ENCODE data around the gene DMXL2.

Gene DMXL2

GRCh38 chr15:51403946-51404695 is 218.4 kb downstream of the DMXL2 start:
- H4K8ac ChIP-seq (ENCODE audit: low read length): no peak overlapping the region
- no peaks in the 10 kb centered on the region for H3K9me3 ChIP-seq (ENCODE audit: control insufficient read depth, low read length)
- H2BK15ac ChIP-seq (ENCODE audit: low read depth, poor library complexity, severe bottlenecking): no peak overlapping the region
- H3K14ac ChIP-seq (ENCODE audit: low read length in 2 of 2): no peak overlapping the region
- WGBS: 94% methylated on average over 9 of the region's 9 CpGs
- H3K4me3 ChIP-seq (ENCODE audit: insufficient read depth in 1 of 2, low read depth in 1 of 2, low read length in 2 of 2): no peak overlapping the region
- no peak overlapping the region for H4K91ac ChIP-seq (ENCODE audit: low read length)
- H2AFZ ChIP-seq (ENCODE audit: low read depth, low read length): no peak overlapping the region
- no peak for DNase-seq
- peaks cover 17 to 18% of the 10 kb centered on the region in 2 experiments for H3K27me3 ChIP-seq (ENCODE audit: control insufficient read depth in 1 of 2, insufficient read depth in 1 of 2, low read length in 2 of 2)
- no peak overlapping the region for H2BK120ac ChIP-seq (ENCODE audit: low read depth, low read length)
- no peak overlapping the region for H2BK12ac ChIP-seq (ENCODE audit: low read length in 2 of 2)
- no peak overlapping the region for H3K4me2 ChIP-seq (ENCODE audit: low read length, poor library complexity, severe bottlenecking)
- H3K79me1 ChIP-seq (replicated peaks; ENCODE audit: low read length, poor library complexity, severe bottlenecking): no peaks in the 10 kb centered on the region
- H3K23ac ChIP-seq (ENCODE audit: low read length in 2 of 2): no peak overlapping the region
- H3K27ac ChIP-seq (ENCODE audit: low read length, poor library complexity, severe bottlenecking): no peak overlapping the region
- no peak overlapping the region for H3K9ac ChIP-seq (ENCODE audit: low read length)
- H3K18ac ChIP-seq (ENCODE audit: low read depth in 1 of 2, low read length in 2 of 2): no peak overlapping the region
- no peaks in the 10 kb centered on the region for H3K36me3 ChIP-seq (ENCODE audit: control insufficient read depth in 1 of 2, insufficient read depth in 2 of 2, low read depth in 1 of 2, low read length in 2 of 2)
- no peak overlapping the region for H3K4ac ChIP-seq (ENCODE audit: low read depth in 1 of 2, low read length in 2 of 2)
- no peak overlapping the region for H2AK5ac ChIP-seq (ENCODE audit: low read length, severe bottlenecking)
- H3K4me1 ChIP-seq (ENCODE audit: control insufficient read depth, insufficient read depth, low read depth, low read length): peaks cover 2% of the 10 kb centered on the region
- H2BK5ac ChIP-seq (ENCODE audit: low read depth, low read length, poor library complexity, severe bottlenecking): no peak overlapping the region

DNA sequence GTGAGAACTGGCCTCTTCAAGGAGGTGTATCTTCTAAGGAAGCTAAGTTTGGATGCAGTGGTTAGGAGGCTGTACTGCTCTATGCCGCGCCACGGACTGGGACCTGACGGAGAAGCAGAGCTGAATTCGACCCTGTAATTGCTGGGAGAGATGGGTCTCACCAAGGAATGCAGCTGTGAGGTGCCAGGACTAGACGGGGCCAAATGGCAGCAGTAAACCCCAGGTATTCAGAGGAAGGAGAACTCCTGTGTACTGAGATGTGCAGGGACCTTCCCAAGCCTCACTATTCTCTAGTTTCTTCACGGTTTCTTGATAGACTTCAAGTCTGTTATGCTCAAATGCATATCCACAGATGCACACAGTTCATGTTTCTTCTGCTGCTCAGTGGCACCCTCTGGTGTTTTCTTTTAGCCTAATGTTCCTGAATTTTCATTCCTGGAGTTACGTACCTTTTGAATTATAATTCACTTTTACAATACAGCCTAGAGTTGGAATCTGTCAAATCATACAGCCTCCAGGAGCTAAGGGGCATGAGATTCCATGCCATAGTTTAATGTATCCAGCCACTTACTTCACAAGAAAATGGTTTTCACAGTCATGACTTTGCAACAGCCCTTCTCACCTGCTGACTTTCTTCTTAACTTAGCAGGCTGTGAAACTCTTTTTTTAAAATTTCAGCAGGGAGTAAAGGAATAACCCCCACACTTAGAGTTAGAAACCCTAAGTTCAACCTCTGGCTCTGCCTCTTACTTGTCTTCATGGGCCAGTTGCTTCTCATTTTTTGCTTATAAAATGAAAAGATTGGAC is 219.3 kb downstream of the DMXL2 start:
- Histone ChIP-seq H3K27me3 (ENCODE audit: control insufficient read depth in 1 of 2, insufficient read depth in 1 of 2, low read length in 2 of 2) (peaks cover 25 to 27% of the 10 kb centered on the region in 2 experiments), H3K4me1 (ENCODE audit: control insufficient read depth, insufficient read depth, low read depth, low read length) (peaks cover 2% of the 10 kb centered on the region), H3K4me2 (ENCODE audit: low read length, poor library complexity, severe bottlenecking) (no peak overlapping the region), H2AK5ac (ENCODE audit: low read length, severe bottlenecking) (no peak overlapping the region), H2BK15ac (ENCODE audit: low read depth, poor library complexity, severe bottlenecking) (no peak overlapping the region), H4K8ac (ENCODE audit: low read length) (no peak overlapping the region), H3K18ac (ENCODE audit: low read depth in 1 of 2, low read length in 2 of 2) (no peak overlapping the region), H3K9ac (ENCODE audit: low read length) (no peak overlapping the region), H3K23ac (ENCODE audit: low read length in 2 of 2) (no peak overlapping the region), H3K9me3 (ENCODE audit: control insufficient read depth, low read length) (no peaks in the 10 kb centered on the region), H3K79me1 (replicated peaks; ENCODE audit: low read length, poor library complexity, severe bottlenecking) (no peaks in the 10 kb centered on the region), H2BK12ac (ENCODE audit: low read length in 2 of 2) (peak overlapping the region in 1 of 2 experiments; percentile 21), H2AFZ (ENCODE audit: low read depth, low read length) (no peak overlapping the region), H3K27ac (ENCODE audit: low read length, poor library complexity, severe bottlenecking) (no peak overlapping the region), H3K36me3 (ENCODE audit: control insufficient read depth in 1 of 2, insufficient read depth in 2 of 2, low read depth in 1 of 2, low read length in 2 of 2) (no peaks in the 10 kb centered on the region), H3K14ac (ENCODE audit: low read length in 2 of 2) (no peak overlapping the region), H3K4ac (ENCODE audit: low read depth in 1 of 2, low read length in 2 of 2) (no peak overlapping the region), H2BK120ac (ENCODE audit: low read depth, low read length) (no peak overlapping the region), H2BK5ac (ENCODE audit: low read depth, low read length, poor library complexity, severe bottlenecking) (no peak overlapping the region), H4K91ac (ENCODE audit: low read length) (no peak overlapping the region), H3K4me3 (ENCODE audit: insufficient read depth in 1 of 2, low read depth in 1 of 2, low read length in 2 of 2) (no peak overlapping the region)
- 86% methylated on average over 8 of the region's 8 CpGs for WGBS
- DNase-seq: peak; percentile 54

GRCh38 chr15:51401872-51402517 is 220.6 kb downstream of the DMXL2 start:
- Histone ChIP-seq H3K4ac (ENCODE audit: low read depth in 1 of 2, low read length in 2 of 2) (no peak overlapping the region), H3K14ac (ENCODE audit: low read length in 2 of 2) (no peak overlapping the region), H3K27me3 (ENCODE audit: control insufficient read depth in 1 of 2, insufficient read depth in 1 of 2, low read length in 2 of 2) (peaks cover 38% of the 10 kb centered on the region in 2 experiments), H2BK15ac (ENCODE audit: low read depth, poor library complexity, severe bottlenecking) (no peak overlapping the region), H2AFZ (ENCODE audit: low read depth, low read length) (no peak overlapping the region), H3K4me2 (ENCODE audit: low read length, poor library complexity, severe bottlenecking) (no peak overlapping the region), H3K9ac (ENCODE audit: low read length) (no peak overlapping the region), H2BK5ac (ENCODE audit: low read depth, low read length, poor library complexity, severe bottlenecking) (no peak overlapping the region), H2AK5ac (ENCODE audit: low read length, severe bottlenecking) (no peak overlapping the region), H3K27ac (ENCODE audit: low read length, poor library complexity, severe bottlenecking) (no peak overlapping the region), H3K18ac (ENCODE audit: low read depth in 1 of 2, low read length in 2 of 2) (no peak overlapping the region), H3K23ac (ENCODE audit: low read length in 2 of 2) (no peak overlapping the region), H4K91ac (ENCODE audit: low read length) (no peak overlapping the region), H2BK120ac (ENCODE audit: low read depth, low read length) (no peak overlapping the region), H3K79me1 (replicated peaks; ENCODE audit: low read length, poor library complexity, severe bottlenecking) (no peaks in the 10 kb centered on the region), H3K4me3 (ENCODE audit: insufficient read depth in 1 of 2, low read depth in 1 of 2, low read length in 2 of 2) (no peak overlapping the region), H2BK12ac (ENCODE audit: low read length in 2 of 2) (no peak overlapping the region), H3K36me3 (ENCODE audit: control insufficient read depth in 1 of 2, insufficient read depth in 2 of 2, low read depth in 1 of 2, low read length in 2 of 2) (no peaks in the 10 kb centered on the region), H4K8ac (ENCODE audit: low read length) (no peak overlapping the region), H3K9me3 (ENCODE audit: control insufficient read depth, low read length) (no peaks in the 10 kb centered on the region), H3K4me1 (ENCODE audit: control insufficient read depth, insufficient read depth, low read depth, low read length) (peaks cover 2% of the 10 kb centered on the region)
- DNase-seq: peak; percentile 58
- 33% methylated on average over 12 of the region's 12 CpGs for WGBS
